Left colon (tissue), 2 donors: Measurements from ENCODE around the gene CARD8. TPM values are rescaled to one million over a fixed set of nuclear protein-coding genes. Genes with fewer than 3 reads are reported as not detected.

Experiments used
- ATAC-seq: fragments of 200-7000 bp; cut with Tn5 transposase; one replicate; pipeline ENCODE4 v1.9.1; 2020; ENCODE audit warnings: mild to moderate bottlenecking, moderate library complexity
- DNase-seq, 2 donors: peaks; one replicate each; pipeline ENCODE4 v3.0.0-alpha.2; 2020
- intact Hi-C, 2 donors: fragments of 100-400 bp; cut with DNase I in 1 of 2; cut with micrococcal nuclease in 1 of 2; formaldehyde crosslinking; loops; one replicate each; pipeline versions ENCODE4 v1.11.2 to v1.14.0; 2022; cut with DNase I, micrococcal nuclease
- total RNA-seq, 2 donors: library from RNA; stranded (reverse); fragmentation: NEBNext Ultra II Directional; extraction: Animal tissue kit (Norgen Biotek cat#: 25700); gene quantifications; one replicate each; pipeline ENCODE4 v1.2.1, GENCODE V29; 2021
- donor health status: DM: no; HTN: no; CAD: no.
- donor health status: DM: yes; HTN: yes; CAD: no.

The CARD8 gene
- total RNA-seq, 2 donors from 2014 or later, result 15.3 to 23.4 TPM

- DNase-seq (no peak), ATAC-seq (no peak)
- intact Hi-C loops, result no loop called here
These were observed 69.1 kb downstream of the CARD8 start for GRCh38 chr19:48186541-48186991.

GRCh38 chr19:48186015-48186414 is 69.7 kb downstream of the CARD8 start:
- ATAC-seq, result no peak
- no peak for DNase-seq

GRCh38 chr19:48183356-48183755 is 72.4 kb downstream of the CARD8 start:
- no peak for DNase-seq
- ATAC-seq, result no peak
- intact Hi-C loops, result no loop called here

More at GRCh38 chr19:48186015-48186414, 69.7 kb downstream of the CARD8 start:
- intact Hi-C loops, result no loop called here

- ATAC-seq (no peak), DNase-seq (no peak)
- intact Hi-C loops, result no loop called here
These were observed 73.3 kb downstream of the CARD8 start for GRCh38 chr19:48182434-48182833.

GRCh38 chr19:48181505-48181904 is 74.2 kb downstream of the CARD8 start:
- no peak for DNase-seq
- intact Hi-C loops, result no loop called here
- no peak for ATAC-seq

- ATAC-seq (no peak), DNase-seq (no peak)
- intact Hi-C loops, result no loop called here
These were observed 79.5 kb downstream of the CARD8 start for GRCh38 chr19:48176226-48176625.

- DNase-seq (no peak), ATAC-seq (no peak)
- intact Hi-C loops, result no loop called here
These were observed 80.1 kb downstream of the CARD8 start for GRCh38 chr19:48175578-48175977.

GRCh38 chr19:48174445-48175030 is 81.2 kb downstream of the CARD8 start:
- DNase-seq (no peak), ATAC-seq (no peak)
- intact Hi-C loops, result no loop called here

- ATAC-seq, result no peak
- intact Hi-C loops, result no loop called here
- peak in 1 of 2 donors; percentile 17 for DNase-seq
These were observed 84.0 kb downstream of the CARD8 start for GRCh38 chr19:48171710-48172109.

GRCh38 chr19:48170817-48171347 is 84.8 kb downstream of the CARD8 start:
- no peak for DNase-seq
- no peak for ATAC-seq
- intact Hi-C loops, result no loop called here

GRCh38 chr19:48169939-48170803 is 85.5 kb downstream of the CARD8 start, which contains the start of the genes LIG1 and ZSWIM9:
Gene LIG1, minus strand, starts transcription at chr19:48170344. Its CDS starts 4,778 bp downstream, at chr19:48165566.
Gene ZSWIM9, plus strand, starts transcription at chr19:48170680. Its CDS starts 1,123 bp downstream, at chr19:48171803.
- ATAC-seq (peak; percentile 91), DNase-seq (peak; percentile 93)
- intact Hi-C loops, result no loop called here

- peak; percentile 81 for ATAC-seq
- intact Hi-C loops, result no loop called here
- DNase-seq, result peak; percentile 91 to 95
These were observed 86.2 kb downstream of the CARD8 start for GRCh38 chr19:48169578-48169938.

GRCh38 chr19:48168689-48169088 is 87.0 kb downstream of the CARD8 start:
- intact Hi-C loops, result no loop called here
- ATAC-seq (no peak), DNase-seq (no peak)

- ATAC-seq, result no peak
- no peak for DNase-seq
- intact Hi-C loops, result no loop called here
These were observed 97.4 kb downstream of the CARD8 start for GRCh38 chr19:48158210-48158790.

Other genes with a start within 250 kb of the CARD8 start
- gene CABP5, start 211.8 kb downstream of the CARD8 start, total RNA-seq, result not detected
- 1 to 10 TPM in 1 of 2 donors, under 1 TPM in 1; 0.58 to 9.3 TPM for gene PLA2G4C, start 145.1 kb downstream of the CARD8 start, total RNA-seq
- 10 to 100 TPM; 18.1 to 29.5 TPM for gene LIG1, start 85.6 kb downstream of the CARD8 start, total RNA-seq
- gene ZSWIM9, start 85.2 kb downstream of the CARD8 start, total RNA-seq, result 1 to 10 TPM; 5.8 to 7.1 TPM
- under 1 TPM in 1 of 2 donors, not detected in 1; 0.34 TPM for gene ZNF114, start 14.2 kb upstream of the CARD8 start, total RNA-seq
- 10 to 100 TPM in 1 of 2 donors, 1 to 10 TPM in 1; 8.4 to 33.4 TPM for gene EMP3, start 69.6 kb upstream of the CARD8 start, total RNA-seq
- gene TMEM143, start 108.0 kb upstream of the CARD8 start, total RNA-seq, result 10 to 100 TPM; 12.5 to 18.4 TPM
- not detected for gene SYNGR4, start 108.5 kb upstream of the CARD8 start, total RNA-seq
- 100 to 1,000 TPM; 226 to 236 TPM for gene KDELR1, start 135.6 kb upstream of the CARD8 start, total RNA-seq
- gene GRIN2D, start 137.8 kb upstream of the CARD8 start, total RNA-seq, result under 1 TPM; 0.37 to 0.61 TPM
- 10 to 100 TPM; 22.3 to 25.1 TPM for gene GRWD1, start 190.1 kb upstream of the CARD8 start, total RNA-seq
- 1 to 10 TPM in 1 of 2 donors, under 1 TPM in 1; 0.34 to 1.2 TPM for gene KCNJ14, start 199.7 kb upstream of the CARD8 start, total RNA-seq
- 10 to 100 TPM; 68.3 to 75.6 TPM for gene CYTH2, start 213.5 kb upstream of the CARD8 start, total RNA-seq